Activated gamma-delta T cell treated with anti-CD3 and anti-CD28 coated beads, Interleukin-2, amount 50 U/mL, for 16 hours (primary cell): ENCODE measurements around the gene GIGYF2.

Source experiments
- DNase-seq: peaks from one replicate; pipeline ENCODE4 v3.0.0-alpha.2; 2020; ENCODE audit warnings: low read depth

The GIGYF2 gene

GRCh38 chr2:232879618-232880494, 182.7 kb downstream of the GIGYF2 start:
- no peak for DNase-seq

GRCh38 chr2:232880764-232881351, 183.7 kb downstream of the GIGYF2 start:
- DNase-seq = no peak

DNA sequence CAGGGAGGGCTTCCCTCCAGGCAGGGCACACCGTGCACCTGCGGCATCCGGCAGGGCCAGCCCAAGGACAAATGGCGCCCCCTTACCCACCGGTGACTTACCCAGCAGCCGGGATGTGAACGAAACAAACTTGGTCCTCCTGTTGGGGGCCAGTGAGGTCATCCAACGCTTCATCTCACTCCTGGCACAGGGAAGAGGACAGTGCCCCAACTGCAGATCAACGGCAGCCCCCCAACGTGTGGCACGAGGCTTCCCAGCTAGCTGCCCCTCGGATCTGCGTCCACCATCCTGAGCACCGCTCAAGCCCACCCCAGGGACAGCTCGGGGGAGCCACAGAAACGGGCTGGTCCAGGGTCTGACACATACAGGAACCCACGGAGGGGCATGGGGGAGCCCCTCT, 185.0 kb downstream of the GIGYF2 start:
- DNase-seq = no peak

GRCh38 chr2:232882505-232883115, 185.5 kb downstream of the GIGYF2 start:
- DNase-seq = no peak

GRCh38 chr2:232883116-232883721, 186.1 kb downstream of the GIGYF2 start:
- DNase-seq = no peak

DNA sequence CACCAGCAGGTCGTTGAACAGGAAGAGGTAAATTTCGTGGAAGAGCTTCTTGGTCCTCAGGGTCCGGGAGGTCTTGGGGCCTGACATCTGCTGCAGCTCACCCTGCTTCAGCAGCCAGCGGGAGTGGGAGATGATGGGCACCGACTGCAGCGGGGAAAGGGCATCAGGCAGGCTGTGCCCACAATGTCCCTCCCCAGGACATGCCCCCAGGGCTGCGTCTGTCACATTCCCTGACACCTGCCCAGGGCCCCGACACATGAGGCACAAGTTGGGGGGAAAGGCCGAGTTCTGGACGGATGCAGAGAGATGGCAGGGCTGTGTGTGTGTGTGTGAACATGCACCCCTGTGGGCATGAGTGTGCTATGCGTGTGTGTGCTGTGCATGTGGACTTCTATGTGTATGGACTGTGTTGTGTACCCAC, 186.9 kb downstream of the GIGYF2 start:
- DNase-seq = no peak

GRCh38 chr2:232884549-232885263, 187.6 kb downstream of the GIGYF2 start:
- no peak for DNase-seq

DNA sequence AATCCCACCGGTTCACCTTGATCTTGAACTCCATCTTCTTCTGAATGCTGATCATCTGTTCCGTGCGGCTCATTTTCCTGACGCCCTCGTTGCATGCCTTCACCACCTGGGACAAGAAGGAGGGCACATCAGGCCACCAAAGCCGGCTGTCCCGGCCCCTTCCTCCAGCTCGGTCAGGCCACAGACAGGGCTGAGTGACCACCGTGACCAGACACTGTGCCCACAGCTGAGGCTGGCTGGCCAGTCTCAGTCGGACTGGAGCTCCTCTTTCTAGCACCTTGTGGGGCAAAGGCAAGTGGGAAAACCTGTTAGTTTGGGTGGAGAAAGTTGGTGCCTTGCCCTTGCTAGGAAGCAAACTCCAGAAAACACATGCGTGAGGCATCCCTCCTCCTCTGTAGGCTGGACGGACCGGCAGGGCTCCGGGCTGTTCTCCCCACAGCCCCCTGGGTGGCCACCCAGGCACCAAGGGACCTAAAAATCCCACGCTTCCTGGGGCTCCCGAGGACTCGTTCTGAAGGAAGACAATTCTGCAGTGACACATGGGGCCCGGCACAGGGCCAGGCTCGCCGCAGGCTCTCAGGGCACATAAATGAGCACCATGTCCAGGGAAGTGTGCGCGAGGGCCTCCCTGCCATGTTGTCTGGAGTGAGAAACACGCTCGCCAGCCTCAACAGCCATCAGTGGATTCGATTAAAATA, 188.3 kb downstream of the GIGYF2 start:
- DNase-seq = no peak

DNA sequence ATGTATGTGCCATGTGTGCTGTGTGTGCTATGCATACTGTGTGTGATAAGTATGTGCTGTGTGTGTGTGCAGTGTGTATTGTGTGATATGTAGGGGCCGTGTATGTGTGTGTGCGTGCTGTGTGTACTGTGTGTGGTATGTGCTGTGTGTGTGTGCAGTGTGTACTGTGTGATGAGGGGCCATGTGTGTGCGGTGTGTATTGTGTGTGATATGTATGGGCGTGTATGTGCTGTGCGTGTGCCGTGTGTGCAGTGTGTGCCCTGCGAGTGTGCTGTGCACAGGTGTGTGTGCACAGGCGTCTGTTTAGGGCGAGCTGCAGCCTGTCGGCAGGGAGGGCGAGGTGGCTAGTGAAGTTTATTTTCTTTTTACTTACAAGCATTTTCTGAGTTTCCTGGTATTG, 189.0 kb downstream of the GIGYF2 start:
- DNase-seq = no peak

- no peak for DNase-seq
Observed at GRCh38 chr2:232886632-232887031, 189.5 kb downstream of the GIGYF2 start.

GRCh38 chr2:232887171-232887850, 190.2 kb downstream of the GIGYF2 start:
- DNase-seq = no peak

- no peak for DNase-seq
Observed at GRCh38 chr2:232888099-232888836, 191.1 kb downstream of the GIGYF2 start.

GRCh38 chr2:232888839-232889529, 191.9 kb downstream of the GIGYF2 start:
- DNase-seq = no peak

DNA sequence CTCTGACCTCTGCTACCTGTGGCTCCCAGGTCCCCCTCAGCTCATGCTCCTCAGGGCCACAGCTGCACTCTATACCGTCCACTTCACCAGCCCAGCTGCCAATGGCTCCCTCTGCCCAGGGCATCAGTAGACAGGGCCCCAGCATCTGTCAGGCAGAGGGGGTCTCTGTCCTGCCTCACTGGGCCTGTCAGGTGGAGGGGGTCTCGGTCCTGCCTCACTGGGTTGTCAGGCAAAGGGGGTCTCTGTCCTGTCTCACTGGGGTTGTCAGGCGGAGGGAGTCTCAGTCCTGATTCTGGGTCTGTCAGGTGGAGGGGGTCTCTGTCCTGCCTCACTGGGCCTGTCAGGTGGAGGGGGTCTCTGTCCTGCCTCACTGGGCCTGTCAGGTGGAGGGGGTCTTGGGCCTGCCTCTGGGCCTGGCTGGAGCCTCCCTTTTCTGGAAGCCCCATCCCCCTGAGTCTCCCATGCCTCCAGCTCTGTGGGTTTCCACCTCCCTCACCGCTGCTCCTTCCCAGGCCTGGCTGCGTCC, 192.8 kb downstream of the GIGYF2 start:
- DNase-seq = no peak

DNA sequence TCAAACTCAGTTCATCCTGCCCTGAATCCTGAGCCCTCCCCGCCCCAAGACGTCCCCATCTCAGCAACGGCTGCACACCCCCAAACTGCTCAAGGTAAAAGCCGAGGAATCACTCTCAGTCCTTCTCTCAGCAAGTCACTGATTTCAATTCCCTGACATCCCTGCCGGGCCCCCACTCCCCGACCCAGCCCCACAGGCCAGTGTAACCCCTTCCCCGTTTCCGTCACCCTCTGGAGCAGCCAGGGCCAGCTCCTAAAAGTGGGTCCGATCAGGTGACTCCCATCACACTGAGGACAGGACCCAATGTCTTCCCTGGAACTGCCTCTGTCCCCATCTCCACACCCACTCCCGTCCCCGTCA, 193.4 kb downstream of the GIGYF2 start:
- DNase-seq = no peak

DNA sequence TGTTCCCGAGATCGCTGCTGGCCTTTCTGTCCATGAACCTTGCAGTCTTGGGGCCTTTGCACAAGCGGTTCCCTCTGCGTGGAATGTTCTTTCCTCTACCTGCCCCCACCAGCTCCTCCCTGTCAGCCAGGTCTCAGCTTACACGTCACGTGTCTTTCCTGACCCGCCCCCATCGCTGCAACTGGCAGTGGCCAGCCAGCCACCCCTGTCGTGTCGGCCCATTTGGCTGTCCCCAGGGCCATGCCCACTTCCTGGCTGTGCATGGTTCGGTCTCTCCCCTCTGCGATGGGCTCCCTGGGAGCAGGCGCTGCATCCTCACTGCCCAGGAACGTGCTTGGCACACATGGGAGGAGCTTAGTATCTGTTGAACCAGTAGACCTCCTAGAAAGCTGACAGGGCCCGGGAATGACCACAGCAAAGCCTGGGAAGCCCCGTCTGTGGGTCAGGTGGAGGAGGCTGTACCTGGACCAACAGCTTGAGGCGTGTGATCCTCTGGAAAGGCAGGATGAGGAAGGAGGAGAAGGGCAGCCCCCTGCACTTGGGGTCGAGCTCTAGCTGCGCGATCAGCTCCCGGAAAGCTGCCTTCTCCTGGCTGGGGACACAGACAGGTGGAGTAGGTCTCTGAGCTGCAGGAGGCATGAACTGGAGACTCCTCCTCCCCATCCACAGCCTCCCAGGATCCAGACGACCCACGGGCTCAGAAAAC, 193.9 kb downstream of the GIGYF2 start:
- DNase-seq = no peak

GRCh38 chr2:232891621-232892071, 194.5 kb downstream of the GIGYF2 start:
- no peak for DNase-seq

GRCh38 chr2:232892221-232892620, 195.1 kb downstream of the GIGYF2 start:
- no peak for DNase-seq

- no peak for DNase-seq
Observed at GRCh38 chr2:232892843-232893242, 195.7 kb downstream of the GIGYF2 start.
